Naive thymus-derived CD4-positive, alpha-beta T cell (primary cell): ENCODE measurements around the gene SYNDIG1. TPM values are rescaled to one million over a fixed set of nuclear protein-coding genes. Genes with fewer than 3 reads are reported as not detected.
A peak's percentile ranks its signal among the peaks of the same experiment; 100 is the strongest.

Experiments used
- ATAC-seq: fragments of 150-1000 bp; cut with Tn5 transposase; 2 replicates; pipeline ENCODE4 v1.10.0; 2021; ENCODE audit warnings: mild to moderate bottlenecking, moderate library complexity
- CTCF ChIA-PET: fragments of 350-600 bp; sonication (Branson Sonifier 250); formaldehyde crosslinking; loops from one replicate; lab custom pipeline; 2021; ENCODE audit warnings: antibody characterized with exemption; lab: Charles Lee
- POLR2A ChIA-PET: fragments of 350-600 bp; sonication (Branson Sonifier 250); formaldehyde crosslinking; loops from one replicate; lab custom pipeline; 2021; ENCODE audit warnings: antibody characterized with exemption, inconsistent platforms; lab: Charles Lee
- DNase-seq, 9 donors: peaks; one replicate each; pipeline versions ENCODE4 v3.0.0 to v3.0.0-alpha.2; 2020 to 2022; ENCODE audit warnings: mixed read lengths in 1 of 9
- H3K27ac ChIP-seq: one replicate; pipeline ENCODE4 v1.7.0; 2013; ENCODE audit warnings: mild to moderate bottlenecking, low read depth, low read length, moderate library complexity
- H3K27me3 ChIP-seq, 2 donors: one replicate each; pipeline ENCODE4 v1.7.0; 2013; ENCODE audit warnings: low read length in 2 of 2, mild to moderate bottlenecking in 2 of 2, moderate library complexity in 2 of 2; ENCODE audit not compliant: control insufficient read depth in 2 of 2, insufficient read depth in 2 of 2
- H3K36me3 ChIP-seq, 3 experiments: 1 replicate in 2 of 3; 2 replicates in 1 of 3; pipeline ENCODE4 v1.7.0; 2013; ENCODE audit warnings: low read length in 3 of 3, mild to moderate bottlenecking in 3 of 3, moderate library complexity in 1 of 3; ENCODE audit not compliant: insufficient read depth in 3 of 3, control insufficient read depth in 2 of 3
- H3K4me1 ChIP-seq, 2 donors: one replicate each; pipeline ENCODE4 v1.7.0; 2013; ENCODE audit warnings: low read length in 2 of 2, mild to moderate bottlenecking in 2 of 2, moderate library complexity in 1 of 2; ENCODE audit not compliant: control insufficient read depth in 2 of 2, insufficient read depth in 2 of 2
- H3K4me3 ChIP-seq: 2 replicates; pipeline ENCODE4 v1.7.0; 2013; ENCODE audit warnings: mild to moderate bottlenecking, low read length
- H3K9me3 ChIP-seq, 3 experiments: 1 replicate in 2 of 3; 2 replicates in 1 of 3; pipeline ENCODE4 v1.7.0; 2013; ENCODE audit warnings: low read length in 3 of 3; ENCODE audit not compliant: control insufficient read depth in 2 of 3
- H3K27ac Mint-ChIP-seq, 9 donors: one replicate each; pipeline ENCODE4 v1.8.0; 2020 to 2022; ENCODE audit warnings: mixed read lengths in 9 of 9, mild to moderate bottlenecking in 8 of 9, moderate library complexity in 5 of 9, inconsistent platforms in 2 of 9
- H3K27me3 Mint-ChIP-seq, 5 donors: one replicate each; pipeline ENCODE4 v1.8.0; 2021 to 2022; ENCODE audit warnings: mixed read lengths in 5 of 5, mild to moderate bottlenecking in 1 of 5
- H3K36me3 Mint-ChIP-seq, 5 donors: one replicate each; pipeline ENCODE4 v1.8.0; 2020 to 2022; ENCODE audit warnings: mixed read lengths in 5 of 5, mild to moderate bottlenecking in 3 of 5, inconsistent platforms in 1 of 5
- H3K4me1 Mint-ChIP-seq, 7 donors: one replicate each; pipeline ENCODE4 v1.8.0; 2020 to 2022; ENCODE audit warnings: mixed read lengths in 7 of 7, mild to moderate bottlenecking in 3 of 7, inconsistent platforms in 1 of 7
- H3K4me3 Mint-ChIP-seq, 10 donors: one replicate each; pipeline ENCODE4 v1.8.0; 2020 to 2022; ENCODE audit warnings: mild to moderate bottlenecking in 10 of 10, mixed read lengths in 10 of 10, moderate library complexity in 6 of 10, inconsistent platforms in 2 of 10
- H3K9me3 Mint-ChIP-seq, 11 donors: one replicate each; pipeline ENCODE4 v1.8.0; 2020 to 2022; ENCODE audit warnings: mixed read lengths in 11 of 11, mild to moderate bottlenecking in 4 of 11, inconsistent platforms in 1 of 11, moderate library complexity in 1 of 11
- intact Hi-C, 2 donors: fragments of 100-400 bp; cut with micrococcal nuclease; formaldehyde crosslinking; loops; one replicate each; pipeline ENCODE4 v1.15.1; 2023
- polyA plus RNA-seq, 2 donors: library from polyadenylated mRNA; unstranded; fragments of 300-500 nt; fragmentation: Illumina TruSeq; gene quantifications; one replicate each; pipeline ENCODE4 v1.2.3, GENCODE V29; 2021
- total RNA-seq, 6 experiments: library from RNA in 5 of 6; stranded (reverse) in 5 of 6; gene quantifications; 1 replicate in 5 of 6; 2 replicates in 1 of 6; pipeline ENCODE4 v1.2.3 and lab custom pipeline; 2021 to 2026

SYNDIG1 gene
- total and polyA plus RNA-seq, 7 experiments from 2014 or later: not detected

DNA sequence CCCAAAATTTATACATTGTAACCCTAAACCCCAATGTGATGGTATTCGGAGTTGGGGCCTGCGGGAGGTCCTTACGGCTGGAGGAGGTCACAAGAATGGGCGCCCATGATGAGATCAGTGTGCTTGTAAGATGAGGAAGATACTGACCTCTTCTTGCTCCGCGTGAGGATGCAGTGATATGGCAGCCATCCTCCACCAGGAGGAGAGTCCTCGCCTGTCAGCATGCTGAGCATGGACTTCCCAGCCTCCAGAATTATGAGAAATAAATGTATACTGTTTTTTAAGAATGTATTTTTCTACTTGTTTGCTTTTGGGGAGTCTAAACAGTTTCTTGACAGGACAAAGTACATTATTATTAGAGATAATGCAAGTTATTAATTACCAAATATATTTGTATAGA, 8.7 kb upstream of the SYNDIG1 start:
- DNase-seq (no peak), ATAC-seq (no peak)
- H3K9me3 ChIP-seq: no peaks in the 10 kb centered on the region
- CTCF ChIA-PET: no interaction called here
- Mint-ChIP-seq H3K4me1 (no peaks in the 10 kb centered on the region), H3K4me3 (no peak overlapping the region), H3K36me3 (no peaks in the 10 kb centered on the region), H3K9me3 (no peaks in the 10 kb centered on the region), H3K27me3 (peaks cover 0 to 36% (median 10%) of the 10 kb centered on the region in 5 donors), H3K27ac (no peak overlapping the region)
- intact Hi-C loops: no loop called here
- H3K27me3 ChIP-seq: peaks cover 0 to 3% of the 10 kb centered on the region in 2 donors
- H3K4me1 ChIP-seq: no peaks in the 10 kb centered on the region
- no peaks in the 10 kb centered on the region for H3K36me3 ChIP-seq
- POLR2A ChIA-PET: no interaction called here
- no peak overlapping the region for H3K27ac ChIP-seq
- H3K4me3 ChIP-seq: no peak overlapping the region

DNA sequence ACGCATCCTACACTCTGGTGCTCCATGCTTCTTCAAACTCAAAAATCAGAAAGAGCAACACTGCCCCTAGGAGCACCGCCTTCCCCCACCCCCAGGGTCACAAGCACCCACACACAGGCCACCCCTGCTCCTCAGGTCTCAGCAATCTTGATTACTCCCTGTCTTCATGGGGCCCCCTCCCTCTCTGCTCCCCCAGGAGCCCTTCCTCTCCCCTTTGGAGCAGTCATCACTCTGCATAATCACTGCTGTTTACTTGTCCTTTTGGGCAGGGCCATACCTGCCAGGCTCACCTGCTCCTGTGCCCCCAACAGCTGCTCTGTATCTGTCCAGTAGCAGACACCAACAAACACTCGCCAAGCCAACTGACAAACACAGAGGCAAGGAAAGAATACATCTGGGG, 7.6 kb upstream of the SYNDIG1 start:
- ChIA-PET CTCF (interaction anchor here (0.5 kb wide), 1 partner anchor 1512 kb away, joined by 3 read pairs; no protein-coding TSS in a partner anchor), POLR2A (no interaction called here)
- peaks cover 0 to 3% of the 10 kb centered on the region in 2 donors for H3K27me3 ChIP-seq
- H3K4me1 ChIP-seq: no peaks in the 10 kb centered on the region
- Mint-ChIP-seq H3K27ac (no peak overlapping the region), H3K27me3 (peaks cover 5 to 36% (median 8%) of the 10 kb centered on the region in 5 donors), H3K4me1 (no peaks in the 10 kb centered on the region), H3K4me3 (no peak overlapping the region), H3K9me3 (no peaks in the 10 kb centered on the region), H3K36me3 (no peaks in the 10 kb centered on the region)
- intact Hi-C loops: no loop called here
- H3K36me3 ChIP-seq: no peaks in the 10 kb centered on the region
- no peak overlapping the region for H3K4me3 ChIP-seq
- no peak for ATAC-seq
- no peaks in the 10 kb centered on the region for H3K9me3 ChIP-seq
- DNase-seq: no peak
- no peak overlapping the region for H3K27ac ChIP-seq

DNA sequence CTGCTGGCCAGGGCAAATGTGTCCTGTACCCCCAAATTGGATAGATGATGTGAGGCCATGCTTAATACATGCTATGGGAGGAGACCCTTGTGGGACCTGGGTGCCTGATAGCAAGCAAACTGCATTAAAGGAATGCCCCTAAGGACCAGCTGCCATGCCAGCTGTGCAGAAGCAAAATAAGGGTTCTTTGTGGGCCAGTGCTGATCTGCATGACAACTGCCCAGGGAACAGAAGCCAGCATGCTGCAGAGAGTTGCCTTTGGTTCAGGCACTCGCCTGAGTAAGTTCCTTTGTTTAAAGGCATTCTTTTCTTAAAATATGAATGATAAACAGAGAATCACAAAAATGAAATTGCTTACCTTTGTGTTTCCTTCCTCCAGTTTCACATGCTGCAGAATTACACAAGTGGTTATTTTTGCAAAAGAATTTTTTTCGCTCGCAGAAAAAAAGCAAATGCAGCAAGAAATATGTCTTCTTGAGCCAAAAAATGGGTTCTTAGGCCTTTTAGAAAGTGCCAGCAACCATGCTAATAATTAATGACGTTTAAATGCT, 6.9 kb upstream of the SYNDIG1 start:
- H3K9me3 ChIP-seq: no peaks in the 10 kb centered on the region
- H3K27me3 ChIP-seq: peaks cover 0 to 3% of the 10 kb centered on the region in 2 donors
- no peaks in the 10 kb centered on the region for H3K36me3 ChIP-seq
- no peak for DNase-seq
- no peaks in the 10 kb centered on the region for H3K9me3 Mint-ChIP-seq
- no peak overlapping the region for H3K27ac ChIP-seq
- peaks cover 8 to 35% (median 13%) of the 10 kb centered on the region in 5 donors for H3K27me3 Mint-ChIP-seq
- H3K4me3 Mint-ChIP-seq: no peak overlapping the region
- no peaks in the 10 kb centered on the region for H3K36me3 Mint-ChIP-seq
- ATAC-seq: no peak
- no peaks in the 10 kb centered on the region for H3K4me1 ChIP-seq
- ChIA-PET POLR2A (no interaction called here), CTCF (no interaction called here)
- intact Hi-C loops: no loop called here
- H3K4me1 Mint-ChIP-seq: peaks cover 0 to 6% (median 0%) of the 10 kb centered on the region in 7 donors
- H3K4me3 ChIP-seq: no peak overlapping the region
- no peak overlapping the region for H3K27ac Mint-ChIP-seq

DNA sequence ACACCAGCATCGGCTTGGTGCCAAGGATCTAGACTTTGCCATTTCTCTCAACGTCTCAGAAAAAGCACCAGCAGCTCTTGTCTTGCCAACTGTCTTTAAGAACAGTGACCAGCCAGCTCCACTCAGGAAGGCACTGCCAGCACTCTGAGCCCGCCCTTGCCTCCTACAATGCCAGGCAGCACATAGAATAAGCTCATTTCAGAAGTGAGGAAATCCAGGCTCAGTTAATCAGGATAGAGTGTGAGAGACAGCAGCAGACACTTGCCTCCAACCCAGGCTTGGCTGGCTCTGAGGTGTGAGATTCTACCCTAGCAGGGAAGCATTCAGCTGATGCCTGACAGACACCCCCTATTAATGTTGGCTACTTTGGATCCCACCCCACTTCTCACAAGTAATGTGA, 4.3 kb upstream of the SYNDIG1 start:
- H3K4me1 ChIP-seq: peaks cover 0 to 3% of the 10 kb centered on the region in 2 donors
- H3K4me3 ChIP-seq: no peak overlapping the region
- ChIA-PET POLR2A (no interaction called here), CTCF (no interaction called here)
- Mint-ChIP-seq H3K9me3 (no peaks in the 10 kb centered on the region), H3K36me3 (no peaks in the 10 kb centered on the region), H3K27ac (no peak overlapping the region), H3K27me3 (peaks cover 18 to 48% (median 28%) of the 10 kb centered on the region in 5 donors), H3K4me1 (peaks cover 0 to 8% (median 0%) of the 10 kb centered on the region in 7 donors), H3K4me3 (no peak overlapping the region)
- intact Hi-C loops: no loop called here
- H3K27me3 ChIP-seq: no peaks in the 10 kb centered on the region
- ATAC-seq: no peak
- H3K36me3 ChIP-seq: no peaks in the 10 kb centered on the region
- no peak for DNase-seq
- no peaks in the 10 kb centered on the region for H3K9me3 ChIP-seq
- no peak overlapping the region for H3K27ac ChIP-seq

DNA sequence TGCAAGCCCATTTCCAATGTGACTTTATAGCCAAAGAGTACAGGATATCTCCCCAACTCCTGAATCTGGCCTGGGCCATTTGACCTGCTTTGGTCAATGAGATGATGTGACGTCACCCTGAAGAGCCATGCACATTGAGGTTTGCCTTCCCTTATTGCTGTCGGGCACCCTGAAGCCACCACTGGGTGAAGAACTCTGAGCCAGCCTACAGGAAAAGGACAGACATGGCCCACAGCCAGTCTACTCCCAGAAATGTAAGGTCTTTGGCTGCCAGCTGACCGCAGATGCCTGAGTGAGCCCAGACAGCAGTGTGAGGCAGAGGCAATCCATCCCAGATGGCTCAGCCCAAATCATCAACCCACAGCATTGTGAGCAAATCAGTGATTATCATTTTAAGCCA, 3.7 kb upstream of the SYNDIG1 start:
- no peak overlapping the region for H3K27ac ChIP-seq
- POLR2A ChIA-PET: no interaction called here

DNA sequence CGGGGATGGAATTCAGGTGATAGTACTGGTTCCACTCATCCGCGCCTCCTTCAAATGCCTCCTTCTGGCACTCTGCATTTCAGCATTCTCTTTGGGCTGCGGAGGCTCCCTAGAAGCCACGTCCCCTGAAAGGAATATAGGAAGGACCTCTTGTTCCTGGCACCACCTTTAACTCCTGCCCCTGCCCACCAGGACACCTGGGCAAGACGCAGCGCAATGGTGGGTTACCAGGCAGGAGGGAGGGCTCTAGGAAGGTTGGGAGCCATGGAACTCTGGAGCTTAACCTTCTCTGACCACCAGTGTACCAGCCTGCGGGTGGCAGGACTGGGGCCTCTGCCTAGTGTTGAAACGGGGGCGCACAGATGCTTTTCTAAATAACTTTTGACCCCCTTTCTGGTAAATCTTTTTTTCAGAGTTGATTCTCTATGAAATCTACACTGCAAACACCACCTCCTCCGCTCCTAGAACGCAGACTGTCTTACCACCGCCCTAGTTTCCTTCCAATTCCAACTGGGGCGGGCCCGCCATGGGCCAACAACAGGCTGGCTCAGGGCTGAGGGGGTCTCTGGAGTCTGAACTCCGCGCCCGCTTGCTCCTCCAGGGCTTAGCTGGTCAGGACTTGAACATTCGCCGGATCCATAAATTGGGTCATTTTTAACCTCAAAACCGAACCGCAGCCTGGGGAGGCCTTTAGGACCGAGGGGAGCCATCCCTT, 871 bp upstream of the SYNDIG1 start:
- peaks cover 0 to 22% (median 12%) of the 10 kb centered on the region in 7 donors for H3K4me1 Mint-ChIP-seq
- intact Hi-C loops: no loop called here
- H3K27ac Mint-ChIP-seq: no peak overlapping the region
- no peaks in the 10 kb centered on the region for H3K36me3 ChIP-seq
- ChIA-PET CTCF (no interaction called here), POLR2A (no interaction called here)
- H3K9me3 Mint-ChIP-seq: peaks cover 0 to 2% (median 0%) of the 10 kb centered on the region in 11 donors
- H3K4me1 ChIP-seq: peaks cover 0 to 14% of the 10 kb centered on the region in 2 donors
- DNase-seq: no peak
- peaks cover 41 to 69% (median 52%) of the 10 kb centered on the region in 5 donors for H3K27me3 Mint-ChIP-seq
- no peak for ATAC-seq
- no peaks in the 10 kb centered on the region for H3K36me3 Mint-ChIP-seq
- H3K9me3 ChIP-seq: no peaks in the 10 kb centered on the region
- H3K27me3 ChIP-seq: peaks cover 0 to 3% of the 10 kb centered on the region in 2 donors
- no peak overlapping the region for H3K4me3 ChIP-seq
- H3K4me3 Mint-ChIP-seq: peak overlapping the region in 7 of 10 donors; percentile 6 to 59 (median 27)
- no peak overlapping the region for H3K27ac ChIP-seq

More for the DNA sequence above, 3.7 kb upstream of the SYNDIG1 start:
- no peak overlapping the region for H3K27ac Mint-ChIP-seq
- no peaks in the 10 kb centered on the region for H3K27me3 ChIP-seq
- no peaks in the 10 kb centered on the region for H3K9me3 ChIP-seq
- H3K4me1 Mint-ChIP-seq: peaks cover 0 to 14% (median 4%) of the 10 kb centered on the region in 7 donors
- no peak overlapping the region for H3K4me3 ChIP-seq
- no peaks in the 10 kb centered on the region for H3K36me3 ChIP-seq
- intact Hi-C loops: no loop called here
- ATAC-seq: no peak
- no peak overlapping the region for H3K4me3 Mint-ChIP-seq
- H3K27me3 Mint-ChIP-seq: peaks cover 22 to 53% (median 33%) of the 10 kb centered on the region in 5 donors
- no peak for DNase-seq
- H3K9me3 Mint-ChIP-seq: no peaks in the 10 kb centered on the region
- H3K4me1 ChIP-seq: peaks cover 0 to 8% of the 10 kb centered on the region in 2 donors
- H3K36me3 Mint-ChIP-seq: no peaks in the 10 kb centered on the region
- CTCF ChIA-PET: no interaction called here
